Ureter (tissue), 1 donor: ENCODE data around the gene SLC22A8. TPM values are rescaled to one million over a fixed set of nuclear protein-coding genes. Genes with fewer than 3 reads are reported as not detected.
A peak's percentile ranks its signal among the peaks of the same experiment; 100 is the strongest.
"Not testable (repeated sequence)": the region's sequence is repeated elsewhere in the genome, so short reads cannot be mapped to it uniquely, and the experiment has no call there.

Experiments
- DNase-seq: peaks from one replicate; pipeline ENCODE4 v3.0.0-alpha.2; 2020; ENCODE audit warnings: low spot score
- total RNA-seq: library from RNA; stranded (reverse); gene quantifications from one replicate; pipeline ENCODE4 v1.2.4, GENCODE V29; 2023
- donor health status: DM: yes; HTN: yes; CAD: no.

Gene SLC22A8
- total RNA-seq: not detected

GRCh38 chr11:63015521-63016215, at the start of gene SLC22A8:
Gene SLC22A8 (minus strand): TSS chr11:63015841. CDS start chr11:63014958, 883 bp downstream.
- DNase-seq: no peak

GRCh38 chr11:63046203-63046602, 30.6 kb upstream of the SLC22A8 start:
- DNase-seq: not testable (repeated sequence)

GRCh38 chr11:63042596-63042995, 27.0 kb upstream of the SLC22A8 start:
- no peak for DNase-seq

GRCh38 chr11:63032457-63032856, 16.8 kb upstream of the SLC22A8 start:
- DNase-seq: no peak

GRCh38 chr11:63023841-63024648, 8.4 kb upstream of the SLC22A8 start:
- DNase-seq: peak; percentile 90

GRCh38 chr11:63023222-63023814, 7.7 kb upstream of the SLC22A8 start:
- no peak for DNase-seq

GRCh38 chr11:63022441-63022840, 6.8 kb upstream of the SLC22A8 start:
- DNase-seq: no peak

GRCh38 chr11:63020671-63021291, 5.1 kb upstream of the SLC22A8 start:
- DNase-seq: no peak

- DNase-seq: no peak
Measured at GRCh38 chr11:63019506-63019905, 3.9 kb upstream of the SLC22A8 start.

- no peak for DNase-seq
Measured at GRCh38 chr11:63017306-63017974, 1.8 kb upstream of the SLC22A8 start.

GRCh38 chr11:63014408-63015055, 1.1 kb downstream of the SLC22A8 start:
- DNase-seq: no peak

GRCh38 chr11:63012839-63013238, 2.8 kb downstream of the SLC22A8 start:
- no peak for DNase-seq

GRCh38 chr11:63012430-63012829, 3.2 kb downstream of the SLC22A8 start:
- no peak for DNase-seq

GRCh38 chr11:63010934-63011439, 4.7 kb downstream of the SLC22A8 start:
- DNase-seq: no peak

GRCh38 chr11:63007920-63008319, 7.7 kb downstream of the SLC22A8 start:
- no peak for DNase-seq

GRCh38 chr11:63001456-63001855, 14.2 kb downstream of the SLC22A8 start:
- DNase-seq: no peak

GRCh38 chr11:62999649-63000048, 16.0 kb downstream of the SLC22A8 start:
- peak; percentile 67 for DNase-seq

GRCh38 chr11:62999156-62999555, 16.5 kb downstream of the SLC22A8 start:
- no peak for DNase-seq

GRCh38 chr11:62996271-62996670, 19.4 kb downstream of the SLC22A8 start:
- DNase-seq: no peak

- DNase-seq: no peak
Measured at GRCh38 chr11:62994775-62995174, 20.9 kb downstream of the SLC22A8 start.

- DNase-seq: no peak
Measured at GRCh38 chr11:62988276-62988675, 27.4 kb downstream of the SLC22A8 start.
